AG04450 (cell line): ENCODE results near the gene TMX4. TPM values are rescaled to one million over a fixed set of nuclear protein-coding genes. Genes with fewer than 3 reads are reported as not detected.
"Not testable (repeated sequence)": the region's sequence is repeated elsewhere in the genome, so short reads cannot be mapped to it uniquely, and the experiment has no call there.

Experiments used
- CTCF ChIA-PET: fragments of 300-600, 350-600 bp; formaldehyde crosslinking; extraction: SDS; loops from one replicate; lab custom pipeline; 2022; ENCODE audit warnings: antibody characterized with exemption, inconsistent platforms; lab: Charles Lee
- POLR2A ChIA-PET: fragments of 350-600 bp; formaldehyde crosslinking; extraction: SDS; loops from one replicate; lab custom pipeline; 2021; ENCODE audit warnings: antibody characterized with exemption, inconsistent platforms; lab: Yijun Ruan, JAX
- DNase-seq: peaks from one replicate; pipeline ENCODE4 v3.0.0-alpha.2; 2011; ENCODE audit warnings: low read depth, low spot score
- H3K27ac ChIP-seq: one replicate; pipeline ENCODE4 v1.5.1; 2012; ENCODE audit warnings: low read depth, low read length, control low read depth
- H3K27me3 ChIP-seq: one replicate; pipeline ENCODE4 v1.6.0; 2012; ENCODE audit warnings: low read length; ENCODE audit not compliant: control insufficient read depth, insufficient read depth
- H3K4me3 ChIP-seq: 2 replicates; pipeline ENCODE4 v1.5.1; 2011; ENCODE audit warnings: mild to moderate bottlenecking, low read depth, low read length, control low read depth
- H3K9me3 ChIP-seq: 2 replicates; pipeline ENCODE4 v1.5.1; 2012; ENCODE audit warnings: low read length; ENCODE audit not compliant: control insufficient read depth, insufficient read depth
- polyA plus RNA-seq: library from polyadenylated mRNA; depleted of rRNA; stranded (reverse); fragments of >200 nt; gene quantifications from 2 replicates; pipeline ENCODE4 v1.2.3, GENCODE V29; 2011
- TF ChIP-seq, protein P1 (sequence below): IDR thresholded peaks from 2 replicates; pipeline ENCODE4 v1.5.1; 2011; ENCODE audit warnings: low read depth, low read length, control low read depth, inconsistent platforms

Gene TMX4
- polyA plus RNA-seq, 1 experiment, result 15.6 TPM

DNA sequence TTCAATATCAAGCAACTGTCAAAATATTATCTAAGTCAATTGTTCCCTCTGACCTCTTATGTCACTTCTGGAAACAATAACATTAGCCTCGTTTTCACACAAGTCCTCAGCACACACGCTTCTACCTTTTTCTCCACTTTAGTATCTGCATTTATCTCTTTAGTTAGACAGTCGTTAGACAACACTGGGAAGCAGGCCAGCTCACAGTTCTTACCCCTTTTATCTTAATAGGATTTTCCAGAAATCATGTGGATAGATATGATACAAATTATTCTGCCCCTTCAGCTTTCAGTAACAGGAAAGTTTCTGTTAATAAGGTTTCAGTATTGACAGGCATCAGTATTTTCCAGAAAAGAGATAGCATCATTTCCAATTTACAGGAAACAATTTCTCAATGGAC, 53.4 kb downstream of the TMX4 start:
- TF ChIP-seq, protein P1, sequence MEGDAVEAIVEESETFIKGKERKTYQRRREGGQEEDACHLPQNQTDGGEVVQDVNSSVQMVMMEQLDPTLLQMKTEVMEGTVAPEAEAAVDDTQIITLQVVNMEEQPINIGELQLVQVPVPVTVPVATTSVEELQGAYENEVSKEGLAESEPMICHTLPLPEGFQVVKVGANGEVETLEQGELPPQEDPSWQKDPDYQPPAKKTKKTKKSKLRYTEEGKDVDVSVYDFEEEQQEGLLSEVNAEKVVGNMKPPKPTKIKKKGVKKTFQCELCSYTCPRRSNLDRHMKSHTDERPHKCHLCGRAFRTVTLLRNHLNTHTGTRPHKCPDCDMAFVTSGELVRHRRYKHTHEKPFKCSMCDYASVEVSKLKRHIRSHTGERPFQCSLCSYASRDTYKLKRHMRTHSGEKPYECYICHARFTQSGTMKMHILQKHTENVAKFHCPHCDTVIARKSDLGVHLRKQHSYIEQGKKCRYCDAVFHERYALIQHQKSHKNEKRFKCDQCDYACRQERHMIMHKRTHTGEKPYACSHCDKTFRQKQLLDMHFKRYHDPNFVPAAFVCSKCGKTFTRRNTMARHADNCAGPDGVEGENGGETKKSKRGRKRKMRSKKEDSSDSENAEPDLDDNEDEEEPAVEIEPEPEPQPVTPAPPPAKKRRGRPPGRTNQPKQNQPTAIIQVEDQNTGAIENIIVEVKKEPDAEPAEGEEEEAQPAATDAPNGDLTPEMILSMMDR, result no peak
- H3K27me3 ChIP-seq, result no peaks in the 10 kb centered on the region
- no peak overlapping the region for H3K4me3 ChIP-seq
- no peaks in the 10 kb centered on the region for H3K9me3 ChIP-seq
- DNase-seq, result no peak
- H3K27ac ChIP-seq, result no peak overlapping the region
- ChIA-PET POLR2A (no interaction called here), CTCF (no interaction called here)

DNA sequence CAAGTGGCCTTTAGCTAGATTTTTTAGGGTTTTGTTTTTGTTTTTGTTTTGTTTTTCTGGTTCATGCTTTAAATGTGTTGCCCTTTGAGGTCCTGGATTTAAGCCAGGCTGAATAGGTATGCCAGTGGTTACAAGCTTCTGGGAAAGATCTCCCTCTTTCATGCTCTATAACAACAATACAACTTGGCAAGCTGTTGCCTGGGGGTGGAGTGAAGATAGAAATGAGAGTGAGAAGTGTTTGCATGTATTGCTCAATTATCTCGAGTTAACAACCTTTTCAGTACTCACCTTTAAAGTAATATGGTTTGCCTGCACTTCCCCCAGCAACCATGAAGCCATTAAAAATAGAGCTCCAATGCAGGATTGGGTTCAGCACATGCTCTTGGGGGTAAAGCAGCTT, 60.1 kb downstream of the TMX4 start:
- no peaks in the 10 kb centered on the region for H3K9me3 ChIP-seq
- ChIA-PET POLR2A (no interaction called here), CTCF (interaction anchor here (0.6 to 1.2 kb wide), 2 partner anchors 21 to 23 kb away, joined by 3 to 6 read pairs; no protein-coding TSS in a partner anchor)
- no peak overlapping the region for H3K27ac ChIP-seq
- no peak for DNase-seq
- H3K4me3 ChIP-seq, result no peak overlapping the region
- TF ChIP-seq, protein P1, result no peak
- no peaks in the 10 kb centered on the region for H3K27me3 ChIP-seq

DNA sequence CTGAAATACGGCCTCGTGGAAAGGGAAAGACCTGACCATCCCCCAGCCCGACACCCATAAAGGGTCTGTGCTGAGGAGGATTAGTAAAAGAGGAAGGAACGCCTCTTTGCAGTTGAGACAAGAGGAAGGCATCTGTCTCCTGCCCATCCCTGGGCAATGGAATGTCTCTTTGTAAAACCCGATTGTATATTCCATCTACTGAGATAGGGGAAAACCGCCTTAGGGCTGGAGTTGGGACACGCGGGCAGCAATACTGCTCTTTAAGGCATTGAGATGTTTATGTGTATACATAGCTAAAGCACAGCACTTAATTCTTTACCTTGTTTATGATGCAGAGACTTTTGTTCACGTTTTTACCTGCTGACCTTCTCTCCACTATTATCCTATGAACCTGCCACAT, 63.0 kb downstream of the TMX4 start:
- H3K27me3 ChIP-seq, H3K9me3 ChIP-seq, CTCF ChIA-PET, H3K27ac ChIP-seq, H3K4me3 ChIP-seq, POLR2A ChIA-PET, DNase-seq: not testable (repeated sequence)

DNA sequence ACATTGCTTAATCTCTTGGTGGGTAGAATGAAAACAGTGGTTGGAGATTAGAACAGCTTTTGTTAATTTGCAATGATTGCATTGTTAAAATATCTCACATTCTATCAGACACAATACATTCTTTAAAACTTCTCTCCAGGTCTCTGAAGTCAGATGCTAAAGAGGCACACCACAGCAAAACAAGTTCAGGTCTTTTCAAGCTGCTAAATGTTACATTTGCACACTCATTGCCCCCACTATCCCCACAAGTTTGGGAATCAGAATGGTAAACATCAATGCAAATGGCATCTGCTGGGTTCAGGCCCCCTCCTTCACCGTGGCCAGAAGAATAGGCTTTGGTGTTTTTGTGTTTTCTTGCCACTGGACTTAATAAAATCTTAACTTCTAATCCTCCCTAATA, 69.2 kb downstream of the TMX4 start:
- CTCF ChIA-PET, result interaction anchor here (0.7 to 1.9 kb wide), 2 partner anchors 15 to 772 kb away, joined by 4 to 7 read pairs; no protein-coding TSS in a partner anchor
- POLR2A ChIA-PET, result no interaction called here
- Histone ChIP-seq H3K4me3 (no peak overlapping the region), H3K9me3 (no peaks in the 10 kb centered on the region), H3K27ac (no peak overlapping the region), H3K27me3 (no peaks in the 10 kb centered on the region)
- no peak for DNase-seq
- TF ChIP-seq, protein P1, result no peak

DNA sequence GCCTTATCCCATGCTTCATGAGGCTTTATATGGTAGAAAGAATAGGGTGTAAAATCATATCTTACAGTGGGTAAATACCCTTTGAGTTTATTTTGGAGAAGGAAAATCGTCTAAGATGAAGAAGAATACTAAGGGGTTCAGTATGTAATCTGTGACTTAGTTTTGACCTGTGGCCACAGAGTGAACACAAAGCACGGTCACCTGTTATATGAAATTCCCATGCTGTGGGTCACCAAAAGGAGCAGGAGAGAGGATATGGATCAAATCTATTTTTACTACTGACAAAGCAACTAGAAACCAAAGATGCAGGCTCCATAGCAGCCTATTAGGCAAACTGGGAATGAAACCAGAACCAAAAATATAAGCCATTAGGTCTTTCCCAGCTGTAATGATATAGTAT, 75.7 kb downstream of the TMX4 start:
- no peak overlapping the region for H3K27ac ChIP-seq
- no peak for DNase-seq
- TF ChIP-seq, protein P1, result no peak
- POLR2A ChIA-PET, result no interaction called here
- H3K9me3 ChIP-seq, result peaks cover 3% of the 10 kb centered on the region; the same call in 1 of the 2 replicates
- H3K4me3 ChIP-seq, result no peak overlapping the region
- no peaks in the 10 kb centered on the region for H3K27me3 ChIP-seq
- CTCF ChIA-PET, result interaction anchor here (2.3 kb wide), 1 partner anchor 778 kb away, joined by 9 read pairs; no protein-coding TSS in a partner anchor
